Mesendoderm (in vitro differentiated cells): ENCODE results near the gene RERE.

Experiments
- DNase-seq: peaks from one replicate; pipeline ENCODE4 v3.0.0; 2013
- H2AK5ac ChIP-seq: 2 replicates; pipeline ENCODE4 v1.6.1; 2013; ENCODE audit warnings: low read length, inconsistent platforms
- H2BK120ac ChIP-seq: 2 replicates; pipeline ENCODE4 v1.6.1; 2013; ENCODE audit warnings: low read depth, mild to moderate bottlenecking, low read length, moderate library complexity, mixed read lengths
- H2BK15ac ChIP-seq: replicated peaks from 2 replicates; pipeline ENCODE4 v1.6.1; 2013; ENCODE audit warnings: low read depth, mild to moderate bottlenecking, moderate library complexity
- H2BK5ac ChIP-seq: 2 replicates; pipeline ENCODE4 v1.6.1; 2013; ENCODE audit warnings: low read length, inconsistent platforms
- H3K18ac ChIP-seq: 2 replicates; pipeline ENCODE4 v1.6.1; 2013; ENCODE audit warnings: mild to moderate bottlenecking, low read length, mixed read lengths
- H3K23ac ChIP-seq: one replicate; pipeline ENCODE4 v1.6.1; 2013; ENCODE audit warnings: low read length
- H3K27ac ChIP-seq: 2 replicates; pipeline ENCODE4 v1.5.1; 2013; ENCODE audit warnings: low read depth, mild to moderate bottlenecking, inconsistent platforms, low read length, moderate library complexity
- H3K27me3 ChIP-seq: 2 replicates; pipeline ENCODE4 v1.6.1; 2013; ENCODE audit warnings: low read length, control low read depth, mild to moderate bottlenecking, inconsistent platforms; ENCODE audit not compliant: insufficient read depth, poor library complexity
- H3K36me3 ChIP-seq: 2 replicates; pipeline ENCODE4 v1.6.1; 2013; ENCODE audit warnings: low read length, inconsistent platforms; ENCODE audit not compliant: control insufficient read depth, insufficient read depth
- H3K4ac ChIP-seq: one replicate; pipeline ENCODE4 v1.6.1; 2013; ENCODE audit warnings: low read depth, mild to moderate bottlenecking, low read length, moderate library complexity
- H3K4me1 ChIP-seq: 2 replicates; pipeline ENCODE4 v1.6.1; 2013; ENCODE audit warnings: low read depth, low read length, inconsistent platforms; ENCODE audit not compliant: control insufficient read depth
- H3K4me2 ChIP-seq: 2 replicates; pipeline ENCODE4 v1.6.1; 2013; ENCODE audit warnings: low read length
- H3K4me3 ChIP-seq: 2 replicates; pipeline ENCODE4 v1.5.1; 2013; ENCODE audit warnings: mild to moderate bottlenecking, low read length
- H3K56ac ChIP-seq: one replicate; pipeline ENCODE4 v1.6.1; 2013; ENCODE audit warnings: low read length
- H3K79me1 ChIP-seq: 2 replicates; pipeline ENCODE4 v1.6.1; 2013; ENCODE audit warnings: low read length, inconsistent platforms
- H3K79me2 ChIP-seq: 2 replicates; pipeline ENCODE4 v1.6.1; 2013; ENCODE audit warnings: mild to moderate bottlenecking, low read length; ENCODE audit not compliant: control insufficient read depth, insufficient read depth
- H3K9ac ChIP-seq: 2 replicates; pipeline ENCODE4 v1.6.1; 2013; ENCODE audit warnings: low read length, inconsistent platforms
- H4K5ac ChIP-seq: one replicate; pipeline ENCODE4 v1.6.1; 2013; ENCODE audit warnings: low read length
- H4K8ac ChIP-seq: one replicate; pipeline ENCODE4 v1.6.1; 2013; ENCODE audit warnings: low read depth, mild to moderate bottlenecking, control low read depth, low read length, moderate library complexity
- WGBS: extraction: QIAGEN DNeasy Blood & Tissue Kit; methylation state at CpG from one replicate; pipeline ENCODE4 v1.1.7; 2013; ENCODE audit warnings: low lambda C conversion rate, missing lambda C conversion rate; ENCODE audit not compliant: insufficient coverage; ENCODE audit errors: extremely low coverage; 5-methylcytosine and 5-hydroxymethylcytosine counted together

Gene RERE

DNA sequence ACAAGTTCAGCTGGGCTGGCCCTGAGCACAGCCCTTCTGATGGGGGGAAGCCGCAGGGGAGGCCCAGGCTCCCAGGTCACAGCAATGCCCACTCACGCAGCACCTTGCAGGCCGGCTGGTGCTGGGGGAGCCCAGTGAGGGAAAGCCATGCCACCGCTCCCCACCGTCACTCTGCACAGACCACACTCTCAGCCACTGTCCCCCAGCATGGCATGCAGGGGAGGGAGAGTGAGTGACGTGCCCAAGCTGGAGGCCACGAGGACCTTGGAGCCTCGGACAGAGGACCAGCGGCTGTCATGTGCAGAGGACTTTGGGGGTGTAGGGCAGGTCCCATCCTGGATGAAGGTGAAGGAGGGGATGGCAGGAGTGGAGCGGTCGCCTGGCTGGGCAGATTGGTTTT is 474.4 kb downstream of the RERE start:
- Histone ChIP-seq H3K79me1 (no peaks in the 10 kb centered on the region), H2BK15ac (no peak overlapping the region), H4K8ac (no peak overlapping the region), H3K4me1 (no peaks in the 10 kb centered on the region), H2BK5ac (no peak overlapping the region), H3K23ac (no peak overlapping the region), H3K27ac (no peak overlapping the region), H3K18ac (no peak overlapping the region), H3K56ac (no peak overlapping the region), H3K9ac (no peak overlapping the region), H2BK120ac (no peak overlapping the region), H3K27me3 (no peaks in the 10 kb centered on the region), H3K4me2 (no peak overlapping the region), H3K36me3 (no peaks in the 10 kb centered on the region), H3K4me3 (no peak overlapping the region), H3K79me2 (no peaks in the 10 kb centered on the region), H4K5ac (no peak overlapping the region), H2AK5ac (no peak overlapping the region), H3K4ac (no peak overlapping the region)
- WGBS = no CpG with 5 or more reads among the region's 11 CpGs
- DNase-seq = no peak

DNA sequence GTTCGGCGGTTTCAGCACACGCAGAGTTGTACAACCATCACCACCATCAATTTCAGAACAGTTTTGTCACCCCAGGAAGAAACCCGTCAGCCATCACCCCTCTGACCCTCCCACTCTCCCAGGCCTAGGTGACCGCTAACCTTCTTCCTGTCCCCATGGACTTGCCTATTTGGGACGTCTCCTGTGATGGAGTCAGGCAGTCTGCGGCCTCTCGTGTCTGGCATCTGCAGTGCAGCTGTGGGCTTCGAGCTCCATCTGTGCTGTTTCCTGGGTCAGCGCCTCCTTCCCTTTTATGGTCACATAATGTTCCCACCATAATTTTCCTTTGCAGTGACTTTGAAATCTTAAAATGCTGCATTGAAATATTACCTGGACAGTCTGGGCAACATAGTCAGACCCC is 475.1 kb downstream of the RERE start:
- H3K4ac ChIP-seq = no peak overlapping the region
- no peak overlapping the region for H4K5ac ChIP-seq
- no peak overlapping the region for H3K4me3 ChIP-seq
- H3K27ac ChIP-seq = no peak overlapping the region
- H3K36me3 ChIP-seq = no peaks in the 10 kb centered on the region
- no peaks in the 10 kb centered on the region for H3K4me1 ChIP-seq
- whole genome bisulfite sequencing = no CpG with 5 or more reads among the region's 10 CpGs
- no peak overlapping the region for H3K4me2 ChIP-seq
- H3K23ac ChIP-seq = no peak overlapping the region
- H2BK15ac ChIP-seq = no peak overlapping the region
- H3K9ac ChIP-seq = no peak overlapping the region
- H3K27me3 ChIP-seq = no peaks in the 10 kb centered on the region
- H3K79me2 ChIP-seq = no peaks in the 10 kb centered on the region
- no peaks in the 10 kb centered on the region for H3K79me1 ChIP-seq
- no peak for DNase-seq
- H2BK5ac ChIP-seq = no peak overlapping the region
- no peak overlapping the region for H4K8ac ChIP-seq
- H3K18ac ChIP-seq = no peak overlapping the region
- no peak overlapping the region for H2BK120ac ChIP-seq
- H2AK5ac ChIP-seq = no peak overlapping the region
- H3K56ac ChIP-seq = no peak overlapping the region

DNA sequence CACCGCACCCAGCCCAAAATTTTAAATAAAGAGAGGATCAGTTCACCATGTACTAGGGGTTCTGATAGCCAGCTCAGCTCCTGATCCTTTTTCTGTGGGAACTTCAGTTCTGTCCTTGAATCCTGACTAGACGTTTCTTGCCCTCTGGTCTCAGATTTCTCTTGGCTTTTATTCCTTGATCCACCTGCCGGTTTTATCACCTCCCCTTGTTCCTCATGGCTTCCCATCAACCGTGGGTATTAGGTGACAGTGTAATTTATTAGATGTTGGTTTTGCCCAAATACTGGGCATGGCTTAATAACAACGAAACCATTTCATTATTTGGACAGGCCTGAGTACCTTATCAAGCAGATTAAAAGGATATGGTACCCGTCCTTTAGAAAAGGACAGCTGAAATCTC is 477.0 kb downstream of the RERE start:
- Histone ChIP-seq H3K79me1 (no peaks in the 10 kb centered on the region), H3K4ac (no peak overlapping the region), H2BK15ac (no peak overlapping the region), H3K4me2 (no peak overlapping the region), H3K9ac (no peak overlapping the region), H3K36me3 (no peaks in the 10 kb centered on the region), H3K56ac (no peak overlapping the region), H3K4me1 (no peaks in the 10 kb centered on the region), H2BK5ac (no peak overlapping the region), H2AK5ac (no peak overlapping the region), H3K27ac (no peak overlapping the region), H3K27me3 (no peaks in the 10 kb centered on the region), H3K18ac (no peak overlapping the region), H2BK120ac (no peak overlapping the region), H3K79me2 (no peaks in the 10 kb centered on the region), H4K5ac (no peak overlapping the region), H4K8ac (no peak overlapping the region), H3K4me3 (no peak overlapping the region), H3K23ac (no peak overlapping the region)
- no peak for DNase-seq
- no CpG with 5 or more reads among the region's 6 CpGs for WGBS

DNA sequence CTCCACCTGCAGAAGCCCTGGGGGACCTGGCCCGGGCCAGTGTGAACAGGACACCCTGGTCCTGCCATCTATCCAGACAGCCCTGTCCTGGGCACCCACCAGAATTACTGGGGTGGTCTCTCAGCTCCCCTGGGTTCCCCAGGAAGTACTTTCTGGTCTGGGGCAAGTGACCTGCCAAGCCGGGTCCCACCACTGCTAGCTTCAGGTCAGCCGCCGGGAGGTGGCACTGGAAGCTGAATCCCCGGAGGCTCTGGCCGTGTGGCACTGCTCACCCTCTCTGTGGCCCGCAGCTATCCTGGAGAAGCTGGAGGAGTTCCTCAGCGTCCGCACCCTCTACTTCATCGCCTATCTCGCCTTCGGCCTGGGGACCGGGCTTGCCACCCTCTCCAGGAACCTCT is 478.2 kb downstream of the RERE start:
- H3K18ac ChIP-seq = no peak overlapping the region
- H3K79me2 ChIP-seq = no peaks in the 10 kb centered on the region
- no peak overlapping the region for H2BK5ac ChIP-seq
- no peak overlapping the region for H2BK15ac ChIP-seq
- no peak overlapping the region for H3K4ac ChIP-seq
- H3K4me3 ChIP-seq = no peak overlapping the region
- H3K4me2 ChIP-seq = no peak overlapping the region
- no peak overlapping the region for H4K5ac ChIP-seq
- no peak overlapping the region for H3K56ac ChIP-seq
- H2AK5ac ChIP-seq = no peak overlapping the region
- no peaks in the 10 kb centered on the region for H3K27me3 ChIP-seq
- no peak for DNase-seq
- H4K8ac ChIP-seq = no peak overlapping the region
- H2BK120ac ChIP-seq = no peak overlapping the region
- H3K4me1 ChIP-seq = no peaks in the 10 kb centered on the region
- H3K27ac ChIP-seq = no peak overlapping the region
- H3K79me1 ChIP-seq = no peaks in the 10 kb centered on the region
- H3K9ac ChIP-seq = no peak overlapping the region
- no peaks in the 10 kb centered on the region for H3K36me3 ChIP-seq
- no CpG with 5 or more reads among the region's 13 CpGs for WGBS
- H3K23ac ChIP-seq = no peak overlapping the region

DNA sequence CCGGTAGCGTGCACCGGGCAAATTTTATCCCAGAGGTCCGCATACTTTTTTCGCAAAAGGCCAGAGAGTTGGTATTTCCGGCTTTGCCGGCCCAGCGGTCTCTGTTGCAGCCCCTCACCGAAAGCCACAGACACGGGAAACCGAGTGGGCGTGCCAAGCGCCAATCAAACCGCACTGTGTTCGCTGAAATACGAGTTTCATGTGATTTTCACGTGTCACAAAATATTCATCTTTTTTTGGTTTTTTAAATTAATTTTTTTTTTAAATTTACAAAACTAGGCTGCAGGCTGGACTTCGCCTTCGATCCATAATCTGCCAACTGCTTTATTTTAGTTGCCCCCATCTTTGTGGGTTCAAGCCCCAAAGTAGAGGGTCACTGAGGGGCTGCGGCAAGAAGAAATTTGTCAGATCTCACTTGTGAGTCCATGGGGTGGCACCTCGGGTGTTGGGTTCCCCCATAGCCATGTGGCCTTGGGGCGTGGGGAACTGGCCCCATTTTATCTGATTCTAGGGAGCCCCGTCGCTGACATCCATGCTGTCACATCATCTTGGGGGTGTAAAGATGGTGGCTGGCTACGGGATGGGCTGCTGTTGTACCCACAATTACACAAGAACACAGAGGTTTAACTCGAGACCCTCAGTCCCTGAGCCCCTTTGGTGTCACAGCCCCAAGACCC is 478.8 kb downstream of the RERE start:
- Histone ChIP-seq H3K4me2 (no peak overlapping the region), H3K4me3 (no peak overlapping the region), H2BK15ac (no peak overlapping the region), H3K56ac (no peak overlapping the region), H3K36me3 (no peaks in the 10 kb centered on the region), H4K8ac (no peak overlapping the region), H3K79me1 (no peaks in the 10 kb centered on the region), H3K27ac (no peak overlapping the region), H3K4ac (no peak overlapping the region), H3K9ac (no peak overlapping the region), H4K5ac (no peak overlapping the region), H3K27me3 (no peaks in the 10 kb centered on the region), H2BK5ac (no peak overlapping the region), H3K18ac (no peak overlapping the region), H3K4me1 (no peaks in the 10 kb centered on the region), H3K23ac (no peak overlapping the region), H2AK5ac (no peak overlapping the region), H3K79me2 (no peaks in the 10 kb centered on the region), H2BK120ac (no peak overlapping the region)
- no CpG with 5 or more reads among the region's 26 CpGs for WGBS
- no peak for DNase-seq
